BE2C (cell line): ENCODE measurements around the gene CELA3B.
"Not testable (repeated sequence)": the region's sequence is repeated elsewhere in the genome, so short reads cannot be mapped to it uniquely, and the experiment has no call there.

Source experiments
- DNase-seq: peaks from one replicate; pipeline ENCODE4 v3.0.0-alpha.2; 2020
- H3K27me3 ChIP-seq: fragments of 250-450 bp; sonication (Bioruptor Pico); 2 replicates; pipeline ENCODE4 v1.5.1; 2020; ENCODE audit warnings: mild to moderate bottlenecking
- H3K36me3 ChIP-seq: fragments of 250-450 bp; sonication (Bioruptor Pico); 2 replicates; pipeline ENCODE4 v1.5.1; 2020; ENCODE audit warnings: mild to moderate bottlenecking
- H3K4me1 ChIP-seq: fragments of 250-450 bp; sonication (Bioruptor Pico); 2 replicates; pipeline ENCODE4 v1.5.1; 2020
- H3K4me3 ChIP-seq: 2 replicates; pipeline ENCODE4 v1.5.1; 2011; ENCODE audit warnings: low read depth, low read length
- H3K9me3 ChIP-seq: fragments of 250-450 bp; sonication (Bioruptor Pico); 2 replicates; pipeline ENCODE4 v1.5.1; 2020
- CTCF ChIP-seq: IDR thresholded peaks from 2 replicates; pipeline ENCODE4 v1.5.1; 2012; ENCODE audit warnings: mild to moderate bottlenecking, low read depth, low read length

Gene CELA3B

GRCh38 chr1:22001409-22001808 lies 24.6 kb downstream of the CELA3B start, which contains the start of gene CELA3A:
Gene CELA3A, plus strand, starts transcription at chr1:22001657. Its CDS starts 18 bp downstream, at chr1:22001675.
- no peak for DNase-seq
- Histone ChIP-seq H3K4me3 (no peak within 1 kb of the TSS), H3K36me3 (no peaks in the 10 kb centered on the region), H3K27me3 (no peaks in the 10 kb centered on the region), H3K4me1 (no peaks in the 10 kb centered on the region), H3K9me3 (no peaks in the 10 kb centered on the region)
- TF ChIP-seq CTCF, result no peak

- DNase-seq, H3K27me3 ChIP-seq, H3K4me1 ChIP-seq, H3K9me3 ChIP-seq, H3K36me3 ChIP-seq, H3K4me3 ChIP-seq: not testable (repeated sequence)
Measured at GRCh38 chr1:22002461-22002860, 25.6 kb downstream of the CELA3B start.

- DNase-seq, H3K4me1 ChIP-seq, H3K4me3 ChIP-seq, H3K36me3 ChIP-seq, H3K9me3 ChIP-seq, H3K27me3 ChIP-seq: not testable (repeated sequence)
Measured at GRCh38 chr1:22002875-22003274, 26.1 kb downstream of the CELA3B start.

GRCh38 chr1:22003959-22004358 lies 27.1 kb downstream of the CELA3B start:
- not testable (repeated sequence) for DNase-seq, H3K9me3 ChIP-seq, H3K27me3 ChIP-seq, H3K4me1 ChIP-seq, H3K4me3 ChIP-seq, H3K36me3 ChIP-seq

GRCh38 chr1:22005261-22006149 lies 28.7 kb downstream of the CELA3B start:
- not testable (repeated sequence) for H3K27me3 ChIP-seq, H3K36me3 ChIP-seq, H3K9me3 ChIP-seq, H3K4me3 ChIP-seq, H3K4me1 ChIP-seq
- TF ChIP-seq CTCF, result peak; percentile 27; the same call in 1 of the 2 replicates
- peak; percentile 48 for DNase-seq

GRCh38 chr1:22006736-22007135 lies 29.9 kb downstream of the CELA3B start:
- H3K9me3 ChIP-seq, H3K36me3 ChIP-seq, H3K4me1 ChIP-seq, H3K27me3 ChIP-seq, H3K4me3 ChIP-seq, DNase-seq: not testable (repeated sequence)

- H3K9me3 ChIP-seq, H3K4me3 ChIP-seq: not testable (repeated sequence)
Measured at GRCh38 chr1:22007262-22007661, 30.4 kb downstream of the CELA3B start.

GRCh38 chr1:22009566-22009965 lies 32.7 kb downstream of the CELA3B start:
- not testable (repeated sequence) for DNase-seq, H3K4me1 ChIP-seq, H3K9me3 ChIP-seq, H3K27me3 ChIP-seq, H3K36me3 ChIP-seq, H3K4me3 ChIP-seq

More at GRCh38 chr1:22007262-22007661, 30.4 kb downstream of the CELA3B start:
- not testable (repeated sequence) for DNase-seq, H3K36me3 ChIP-seq, H3K27me3 ChIP-seq, H3K4me1 ChIP-seq

- H3K27me3 ChIP-seq, DNase-seq, H3K36me3 ChIP-seq, H3K4me3 ChIP-seq, H3K9me3 ChIP-seq, H3K4me1 ChIP-seq: not testable (repeated sequence)
Measured at GRCh38 chr1:22012752-22013151, 35.9 kb downstream of the CELA3B start.

- H3K4me1 ChIP-seq, DNase-seq, H3K9me3 ChIP-seq, H3K27me3 ChIP-seq, H3K36me3 ChIP-seq, H3K4me3 ChIP-seq: not testable (repeated sequence)
Measured at GRCh38 chr1:22014575-22015206, 37.9 kb downstream of the CELA3B start.
